ENCODE measurements around the gene IFFO2.

DNA sequence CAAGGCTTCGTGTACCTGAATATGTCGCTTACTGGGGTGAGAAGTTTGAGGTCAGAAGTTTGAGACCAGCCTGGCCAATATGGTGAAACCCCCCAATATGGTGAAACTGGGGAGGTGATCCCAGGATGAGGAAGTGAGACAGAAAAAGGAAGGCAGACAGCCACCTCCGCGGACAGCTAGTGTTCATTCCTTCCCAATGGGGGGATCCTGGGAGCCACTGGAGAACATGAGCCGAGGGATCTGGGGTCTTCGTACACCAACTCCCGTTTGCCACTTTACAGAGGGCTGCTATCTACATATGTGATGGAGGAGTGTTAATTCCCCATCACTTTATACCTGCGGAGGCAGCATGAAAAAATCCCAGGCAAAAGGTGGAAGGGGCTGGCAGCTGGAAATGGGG, 19.6 kb upstream of the IFFO2 start:
- TF ChIP-seq POLR2A (IDR thresholded peaks at IDR 0.05; ENCODE audit: low read length) = no peak
- no peak for TF ChIP-seq GATA1 (IDR thresholded peaks at IDR 0.05; ENCODE audit: low read depth, low read length)
